A673 (cell line): ENCODE data around the gene TTC19.

Experiments used
- EZH2 ChIP-seq: fragments of 200-600 bp; sonication (generic); IDR thresholded peaks from 2 replicates; pipeline ENCODE4 v1.6.1; 2017; ENCODE audit warnings: borderline replicate concordance, low read depth, mild to moderate bottlenecking, mixed read lengths, antibody characterized with exemption, low read length; ENCODE audit not compliant: poor library complexity, severe bottlenecking
- TF ChIP-seq, protein P1 (sequence below): fragments of 300-800, 200-600 bp; sonication (generic); conservative IDR thresholded peaks from 2 replicates; pipeline ENCODE4 v1.5.1; 2017; ENCODE audit warnings: low read depth, mild to moderate bottlenecking, antibody characterized with exemption, low read length, moderate library complexity, mixed read lengths

GRCh38 chr17:15958484-15958854 is 41.2 kb upstream of the TTC19 start:
- TF ChIP-seq, protein P1, sequence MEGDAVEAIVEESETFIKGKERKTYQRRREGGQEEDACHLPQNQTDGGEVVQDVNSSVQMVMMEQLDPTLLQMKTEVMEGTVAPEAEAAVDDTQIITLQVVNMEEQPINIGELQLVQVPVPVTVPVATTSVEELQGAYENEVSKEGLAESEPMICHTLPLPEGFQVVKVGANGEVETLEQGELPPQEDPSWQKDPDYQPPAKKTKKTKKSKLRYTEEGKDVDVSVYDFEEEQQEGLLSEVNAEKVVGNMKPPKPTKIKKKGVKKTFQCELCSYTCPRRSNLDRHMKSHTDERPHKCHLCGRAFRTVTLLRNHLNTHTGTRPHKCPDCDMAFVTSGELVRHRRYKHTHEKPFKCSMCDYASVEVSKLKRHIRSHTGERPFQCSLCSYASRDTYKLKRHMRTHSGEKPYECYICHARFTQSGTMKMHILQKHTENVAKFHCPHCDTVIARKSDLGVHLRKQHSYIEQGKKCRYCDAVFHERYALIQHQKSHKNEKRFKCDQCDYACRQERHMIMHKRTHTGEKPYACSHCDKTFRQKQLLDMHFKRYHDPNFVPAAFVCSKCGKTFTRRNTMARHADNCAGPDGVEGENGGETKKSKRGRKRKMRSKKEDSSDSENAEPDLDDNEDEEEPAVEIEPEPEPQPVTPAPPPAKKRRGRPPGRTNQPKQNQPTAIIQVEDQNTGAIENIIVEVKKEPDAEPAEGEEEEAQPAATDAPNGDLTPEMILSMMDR, result no peak
- no peak for TF ChIP-seq EZH2
